ENCODE results near the gene PLD4. TPM values are rescaled to one million over a fixed set of nuclear protein-coding genes. Genes with fewer than 3 reads are reported as not detected.
"Not testable (repeated sequence)": the region's sequence is repeated elsewhere in the genome, so short reads cannot be mapped to it uniquely, and the experiment has no call there.

The PLD4 gene
- polyA plus RNA-seq, 2 donors = 0.53 to 0.65 TPM

DNA sequence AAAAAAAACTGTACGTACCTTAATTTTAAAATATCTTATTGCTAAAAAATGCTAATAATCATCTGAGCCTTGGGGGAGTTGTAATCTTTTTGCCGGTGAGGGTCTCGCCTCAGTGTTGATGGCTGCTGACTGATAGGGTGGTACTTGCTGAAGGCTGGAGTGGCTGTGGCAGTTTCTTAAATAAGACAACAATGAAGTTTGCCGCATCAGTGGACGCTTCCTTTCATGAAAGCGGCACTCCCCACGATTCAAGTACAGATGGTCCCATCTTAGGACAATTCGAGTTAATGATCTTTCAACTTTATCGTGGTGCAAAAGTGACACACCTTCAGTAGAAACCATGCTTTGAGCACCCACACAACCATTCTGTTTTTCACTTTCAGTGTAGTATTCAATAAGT lies 7.6 kb upstream of the PLD4 start:
- no peaks in the 10 kb centered on the region for H3K4me1 ChIP-seq (ENCODE audit: control insufficient read depth in 2 of 2, insufficient read depth in 2 of 2, low read length in 1 of 2)
- no peaks in the 10 kb centered on the region for H3K27me3 ChIP-seq (ENCODE audit: control insufficient read depth in 1 of 2, insufficient read depth in 2 of 2, low read length in 2 of 2)
- no peaks in the 10 kb centered on the region for H3K36me3 ChIP-seq (ENCODE audit: control insufficient read depth in 2 of 2, insufficient read depth in 2 of 2, low read length in 1 of 2)
- no peak overlapping the region for H3K4me3 ChIP-seq (ENCODE audit: low read depth in 1 of 2, low read length in 2 of 2)
- H3K9me3 ChIP-seq (ENCODE audit: control insufficient read depth in 2 of 2, insufficient read depth in 1 of 2, low read depth in 1 of 2, low read length in 1 of 2) = peaks cover 0 to 2% of the 10 kb centered on the region in 2 donors
- H3K27ac ChIP-seq (ENCODE audit: low read depth in 2 of 2, low read length in 1 of 2) = no peak overlapping the region
- WGBS, 2 donors = 90 to 93% methylated on average over 9 of the region's 9 CpGs

GRCh38 chr14:104917993-104918392 lies 6.7 kb upstream of the PLD4 start:
- Histone ChIP-seq H3K9me3 (ENCODE audit: control insufficient read depth in 2 of 2, insufficient read depth in 1 of 2, low read depth in 1 of 2, low read length in 1 of 2) (no peaks in the 10 kb centered on the region), H3K36me3 (ENCODE audit: control insufficient read depth in 2 of 2, insufficient read depth in 2 of 2, low read length in 1 of 2) (no peaks in the 10 kb centered on the region), H3K4me3 (ENCODE audit: low read depth in 1 of 2, low read length in 2 of 2) (no peak overlapping the region), H3K4me1 (ENCODE audit: control insufficient read depth in 2 of 2, insufficient read depth in 2 of 2, low read length in 1 of 2) (no peaks in the 10 kb centered on the region), H3K27me3 (ENCODE audit: control insufficient read depth in 1 of 2, insufficient read depth in 2 of 2, low read length in 2 of 2) (no peaks in the 10 kb centered on the region), H3K27ac (ENCODE audit: low read depth in 2 of 2, low read length in 1 of 2) (no peak overlapping the region)
- WGBS, 2 donors = 45 to 47% methylated on average over 4 of the region's 4 CpGs

DNA sequence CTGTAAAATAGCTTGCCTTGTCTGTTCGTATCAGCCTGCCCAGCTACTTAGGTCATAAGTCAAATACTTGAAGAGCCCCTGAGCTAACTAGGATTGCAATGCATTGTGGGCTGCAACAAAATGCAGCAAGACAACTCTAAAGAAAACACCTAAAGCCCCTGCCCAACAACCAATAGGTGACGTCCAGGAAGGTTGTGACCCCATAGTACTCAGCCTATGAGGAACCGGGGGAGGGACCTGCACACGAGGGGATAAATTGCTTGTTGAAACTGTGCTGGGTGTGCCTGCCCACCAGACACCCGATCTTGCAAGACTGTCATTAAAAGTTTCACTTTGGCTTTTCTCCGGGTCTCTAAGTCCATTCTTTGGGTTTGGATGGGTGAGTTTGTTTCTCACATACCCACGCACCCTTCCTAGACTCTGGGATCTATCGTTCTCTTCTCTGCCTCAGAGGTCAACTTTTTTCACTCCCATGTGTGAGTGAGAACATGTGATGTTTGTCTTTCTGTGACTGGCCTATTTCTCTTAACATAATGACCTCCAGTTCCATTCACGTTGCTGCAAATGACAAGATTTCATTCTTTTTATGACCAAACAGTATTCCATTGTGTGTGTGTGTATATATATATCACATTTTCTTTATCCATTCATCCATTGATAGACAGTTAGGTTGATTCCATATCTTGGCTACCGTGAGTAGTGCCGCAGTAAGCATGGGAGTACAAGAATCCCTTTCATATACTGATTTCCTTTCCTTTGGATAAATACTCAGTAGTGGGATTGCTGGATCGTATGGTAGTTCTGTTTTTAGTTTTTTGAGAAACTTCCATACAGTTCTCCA lies 5.3 kb upstream of the PLD4 start:
- H3K4me1 ChIP-seq (ENCODE audit: control insufficient read depth in 2 of 2, insufficient read depth in 2 of 2, low read length in 1 of 2); H3K27ac ChIP-seq (ENCODE audit: low read depth in 2 of 2, low read length in 1 of 2); H3K27me3 ChIP-seq (ENCODE audit: control insufficient read depth in 1 of 2, insufficient read depth in 2 of 2, low read length in 2 of 2); H3K9me3 ChIP-seq (ENCODE audit: control insufficient read depth in 2 of 2, insufficient read depth in 1 of 2, low read depth in 1 of 2, low read length in 1 of 2); H3K36me3 ChIP-seq (ENCODE audit: control insufficient read depth in 2 of 2, insufficient read depth in 2 of 2, low read length in 1 of 2); H3K4me3 ChIP-seq (ENCODE audit: low read depth in 1 of 2, low read length in 2 of 2): not testable (repeated sequence)
- 76% methylated on average over 12 of the region's 12 CpGs for WGBS, 2 donors

- Histone ChIP-seq H3K27me3 (ENCODE audit: control insufficient read depth in 1 of 2, insufficient read depth in 2 of 2, low read length in 2 of 2) (no peaks in the 10 kb centered on the region), H3K27ac (ENCODE audit: low read depth in 2 of 2, low read length in 1 of 2) (no peak overlapping the region), H3K9me3 (ENCODE audit: control insufficient read depth in 2 of 2, insufficient read depth in 1 of 2, low read depth in 1 of 2, low read length in 1 of 2) (peaks cover 0 to 5% of the 10 kb centered on the region in 2 donors), H3K36me3 (ENCODE audit: control insufficient read depth in 2 of 2, insufficient read depth in 2 of 2, low read length in 1 of 2) (no peaks in the 10 kb centered on the region), H3K4me1 (ENCODE audit: control insufficient read depth in 2 of 2, insufficient read depth in 2 of 2, low read length in 1 of 2) (no peaks in the 10 kb centered on the region), H3K4me3 (ENCODE audit: low read depth in 1 of 2, low read length in 2 of 2) (no peak overlapping the region)
- WGBS, 2 donors = 57 to 58% methylated on average over 3 of the region's 3 CpGs
These were observed 4.7 kb upstream of the PLD4 start for GRCh38 chr14:104919993-104920315.

DNA sequence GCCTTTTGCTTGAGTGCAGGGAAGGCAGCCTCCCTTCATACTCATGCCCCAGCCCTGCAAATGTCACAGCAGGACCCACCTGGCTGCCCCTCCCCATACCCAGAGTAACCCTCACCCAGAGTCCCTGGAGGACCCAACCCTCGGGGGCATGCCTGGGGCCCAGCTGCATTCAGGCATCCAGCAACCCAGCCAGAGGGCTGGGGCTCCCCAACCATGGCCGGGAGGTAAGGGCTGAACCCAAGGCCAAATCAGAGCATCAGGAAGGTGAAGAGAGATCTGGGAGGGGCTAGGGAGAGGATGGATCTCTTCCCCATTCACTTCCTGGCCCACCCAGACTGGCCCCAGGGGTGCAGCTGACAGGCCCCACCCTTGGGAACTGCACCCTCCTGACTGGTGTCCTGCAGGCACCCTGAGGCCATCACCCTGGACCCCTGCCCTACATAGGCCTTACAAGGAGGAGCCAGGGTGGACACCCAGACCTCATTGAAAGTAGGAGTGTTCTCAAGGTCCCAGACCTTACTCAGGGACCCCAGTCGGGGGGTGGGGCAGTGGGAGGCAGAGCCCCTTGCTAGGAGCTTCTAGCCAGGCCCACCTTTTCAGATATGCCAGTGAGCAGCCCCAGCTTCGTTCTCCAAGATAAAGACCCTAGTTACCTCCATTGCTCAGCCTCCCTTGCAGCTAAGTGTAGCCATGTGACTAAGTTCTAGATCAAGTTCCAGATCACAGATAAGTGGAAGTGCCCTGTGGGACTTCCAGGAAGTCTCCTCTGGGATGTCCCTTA lies 849 bp upstream of the PLD4 start:
- Histone ChIP-seq H3K4me1 (ENCODE audit: control insufficient read depth in 2 of 2, insufficient read depth in 2 of 2, low read length in 1 of 2) (no peaks in the 10 kb centered on the region), H3K27me3 (ENCODE audit: control insufficient read depth in 1 of 2, insufficient read depth in 2 of 2, low read length in 2 of 2) (no peaks in the 10 kb centered on the region), H3K27ac (ENCODE audit: low read depth in 2 of 2, low read length in 1 of 2) (no peak overlapping the region), H3K36me3 (ENCODE audit: control insufficient read depth in 2 of 2, insufficient read depth in 2 of 2, low read length in 1 of 2) (no peaks in the 10 kb centered on the region), H3K4me3 (ENCODE audit: low read depth in 1 of 2, low read length in 2 of 2) (no peak overlapping the region), H3K9me3 (ENCODE audit: control insufficient read depth in 2 of 2, insufficient read depth in 1 of 2, low read depth in 1 of 2, low read length in 1 of 2) (peaks cover 0 to 5% of the 10 kb centered on the region in 2 donors)
- WGBS, 2 donors = 92 to 93% methylated on average over 4 of the region's 4 CpGs

DNA sequence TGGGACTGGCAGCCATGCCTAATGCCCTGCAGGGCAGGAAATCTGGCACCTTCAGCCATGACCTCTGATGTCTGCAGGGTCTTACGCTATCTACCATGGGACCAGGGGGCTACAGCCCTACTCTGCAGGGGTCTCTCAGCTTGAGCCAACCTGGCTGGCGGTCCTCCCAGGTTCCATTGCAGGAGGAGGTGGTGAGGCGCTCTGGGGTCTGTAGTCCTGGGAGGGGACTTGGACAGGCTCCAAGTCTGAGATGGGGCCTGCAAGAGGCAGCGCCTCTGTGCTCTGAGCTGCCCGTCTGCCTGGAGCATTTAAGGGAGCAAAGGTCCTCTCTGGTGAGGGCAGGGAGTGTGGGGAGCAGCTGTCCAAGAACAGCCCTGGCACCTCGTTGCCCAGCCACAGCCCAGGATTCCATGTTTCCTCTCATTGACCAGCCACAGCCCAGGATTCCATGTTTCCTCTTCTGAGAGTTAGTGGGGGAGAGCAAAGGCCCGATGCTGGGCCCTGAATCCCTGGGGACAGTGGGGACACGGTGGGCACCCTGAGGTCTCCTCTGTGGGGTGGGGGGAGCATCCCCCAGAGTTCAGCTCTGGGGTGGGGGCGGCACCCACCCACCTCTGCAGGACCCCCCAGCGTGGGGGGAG lies 655 bp downstream of the PLD4 start:
- Histone ChIP-seq H3K4me1 (ENCODE audit: control insufficient read depth in 2 of 2, insufficient read depth in 2 of 2, low read length in 1 of 2) (no peaks in the 10 kb centered on the region), H3K4me3 (ENCODE audit: low read depth in 1 of 2, low read length in 2 of 2) (no peak overlapping the region), H3K27ac (ENCODE audit: low read depth in 2 of 2, low read length in 1 of 2) (no peak overlapping the region), H3K36me3 (ENCODE audit: control insufficient read depth in 2 of 2, insufficient read depth in 2 of 2, low read length in 1 of 2) (no peaks in the 10 kb centered on the region), H3K9me3 (ENCODE audit: control insufficient read depth in 2 of 2, insufficient read depth in 1 of 2, low read depth in 1 of 2, low read length in 1 of 2) (peaks cover 0 to 5% of the 10 kb centered on the region in 2 donors), H3K27me3 (ENCODE audit: control insufficient read depth in 1 of 2, insufficient read depth in 2 of 2, low read length in 2 of 2) (no peaks in the 10 kb centered on the region)
- WGBS, 2 donors = 73 to 77% methylated on average over 10 of the region's 10 CpGs

DNA sequence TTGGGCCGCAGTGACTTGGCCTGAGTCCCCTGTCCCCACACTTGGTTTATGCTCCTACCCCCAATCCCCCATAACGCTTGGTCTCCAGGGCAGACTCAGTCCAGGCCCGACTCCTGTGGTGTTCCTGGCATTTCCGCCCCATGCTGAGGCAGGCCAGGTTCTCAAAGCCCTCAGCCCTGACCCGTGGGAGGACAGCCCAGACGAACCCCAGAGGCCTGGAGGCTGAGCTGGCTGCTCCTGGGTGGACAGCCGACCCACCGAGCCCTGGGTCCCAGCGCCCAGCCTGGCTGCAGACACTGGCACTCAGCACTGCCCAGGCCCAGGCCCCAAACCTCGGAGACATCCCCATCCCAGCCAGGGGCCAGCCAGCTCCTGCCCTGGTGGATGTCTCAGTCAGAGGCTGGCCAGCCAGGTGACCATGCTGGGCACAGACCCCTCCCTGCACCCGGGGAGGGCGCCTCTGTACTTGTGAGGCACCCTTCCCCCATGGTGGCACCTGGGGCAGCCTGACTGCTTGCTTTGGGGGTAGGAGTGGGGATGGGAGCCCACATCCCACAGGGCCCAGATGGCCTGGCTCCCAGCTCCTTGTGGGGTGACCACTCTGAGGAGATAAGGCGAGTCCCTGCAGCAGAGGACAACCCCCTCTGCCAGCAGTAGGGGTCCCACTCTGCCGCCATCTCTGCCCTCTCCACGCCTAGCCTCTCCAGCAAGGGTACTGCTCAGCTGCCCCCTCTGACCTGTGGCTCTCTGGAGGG lies 1.4 kb downstream of the PLD4 start:
- Histone ChIP-seq H3K4me1 (ENCODE audit: control insufficient read depth in 2 of 2, insufficient read depth in 2 of 2, low read length in 1 of 2) (peaks cover 0 to 2% of the 10 kb centered on the region in 2 donors), H3K4me3 (ENCODE audit: low read depth in 1 of 2, low read length in 2 of 2) (no peak overlapping the region), H3K36me3 (ENCODE audit: control insufficient read depth in 2 of 2, insufficient read depth in 2 of 2, low read length in 1 of 2) (no peaks in the 10 kb centered on the region), H3K27ac (ENCODE audit: low read depth in 2 of 2, low read length in 1 of 2) (no peak overlapping the region), H3K27me3 (ENCODE audit: control insufficient read depth in 1 of 2, insufficient read depth in 2 of 2, low read length in 2 of 2) (no peaks in the 10 kb centered on the region), H3K9me3 (ENCODE audit: control insufficient read depth in 2 of 2, insufficient read depth in 1 of 2, low read depth in 1 of 2, low read length in 1 of 2) (peaks cover 0 to 5% of the 10 kb centered on the region in 2 donors)
- WGBS, 2 donors = 83 to 85% methylated on average over 15 of the region's 15 CpGs

- Histone ChIP-seq H3K9me3 (ENCODE audit: control insufficient read depth in 2 of 2, insufficient read depth in 1 of 2, low read depth in 1 of 2, low read length in 1 of 2) (peaks cover 0 to 5% of the 10 kb centered on the region in 2 donors), H3K27ac (ENCODE audit: low read depth in 2 of 2, low read length in 1 of 2) (no peak overlapping the region), H3K4me3 (ENCODE audit: low read depth in 1 of 2, low read length in 2 of 2) (no peak overlapping the region), H3K36me3 (ENCODE audit: control insufficient read depth in 2 of 2, insufficient read depth in 2 of 2, low read length in 1 of 2) (no peaks in the 10 kb centered on the region), H3K27me3 (ENCODE audit: control insufficient read depth in 1 of 2, insufficient read depth in 2 of 2, low read length in 2 of 2) (no peaks in the 10 kb centered on the region), H3K4me1 (ENCODE audit: control insufficient read depth in 2 of 2, insufficient read depth in 2 of 2, low read length in 1 of 2) (peaks cover 0 to 3% of the 10 kb centered on the region in 2 donors)
- WGBS, 2 donors = 60 to 69% methylated on average over 20 to 21 of the region's 21 CpGs
These were observed 2.1 kb downstream of the PLD4 start for GRCh38 chr14:104926619-104927431.

Measured in esophagus (tissue), 2 donors.